ENCODE results near the gene STXBP6. TPM values are rescaled to one million over a fixed set of nuclear protein-coding genes. Genes with fewer than 3 reads are reported as not detected.

Gene STXBP6
- total RNA-seq, 1 donor from 2014 or later: 11.0 TPM

- Mint-ChIP-seq H3K27me3 (ENCODE audit: insufficient read depth, low read depth) (peaks cover 7% of the 10 kb centered on the region), H3K4me1 (peaks cover 15% of the 10 kb centered on the region), H3K9me3 (no peaks in the 10 kb centered on the region), H3K27ac (no peak overlapping the region), H3K4me3 (no peak overlapping the region), H3K36me3 (no peaks in the 10 kb centered on the region)
- H3K4me3 ChIP-seq: no peak overlapping the region
- no peak for TF ChIP-seq EZH2phosphoT487 (IDR thresholded peaks at IDR 0.05)
- TF ChIP-seq, protein P1, sequence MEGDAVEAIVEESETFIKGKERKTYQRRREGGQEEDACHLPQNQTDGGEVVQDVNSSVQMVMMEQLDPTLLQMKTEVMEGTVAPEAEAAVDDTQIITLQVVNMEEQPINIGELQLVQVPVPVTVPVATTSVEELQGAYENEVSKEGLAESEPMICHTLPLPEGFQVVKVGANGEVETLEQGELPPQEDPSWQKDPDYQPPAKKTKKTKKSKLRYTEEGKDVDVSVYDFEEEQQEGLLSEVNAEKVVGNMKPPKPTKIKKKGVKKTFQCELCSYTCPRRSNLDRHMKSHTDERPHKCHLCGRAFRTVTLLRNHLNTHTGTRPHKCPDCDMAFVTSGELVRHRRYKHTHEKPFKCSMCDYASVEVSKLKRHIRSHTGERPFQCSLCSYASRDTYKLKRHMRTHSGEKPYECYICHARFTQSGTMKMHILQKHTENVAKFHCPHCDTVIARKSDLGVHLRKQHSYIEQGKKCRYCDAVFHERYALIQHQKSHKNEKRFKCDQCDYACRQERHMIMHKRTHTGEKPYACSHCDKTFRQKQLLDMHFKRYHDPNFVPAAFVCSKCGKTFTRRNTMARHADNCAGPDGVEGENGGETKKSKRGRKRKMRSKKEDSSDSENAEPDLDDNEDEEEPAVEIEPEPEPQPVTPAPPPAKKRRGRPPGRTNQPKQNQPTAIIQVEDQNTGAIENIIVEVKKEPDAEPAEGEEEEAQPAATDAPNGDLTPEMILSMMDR (IDR thresholded peaks at IDR 0.05): no peak
- TF ChIP-seq EZH2 (IDR thresholded peaks at IDR 0.05): no peak
- H3F3A ChIP-seq (ENCODE audit: low read depth): peaks cover 6% of the 10 kb centered on the region
- no peaks in the 10 kb centered on the region for H4K20me1 ChIP-seq (ENCODE audit: low read depth)
- no peak for DNase-seq (ENCODE audit: low spot score)
- H3K36me3 ChIP-seq: no peaks in the 10 kb centered on the region
- no peak overlapping the region for H3K27ac ChIP-seq
- no peak overlapping the region for H3K9ac ChIP-seq
- H3K79me2 ChIP-seq (ENCODE audit: low read depth): no peaks in the 10 kb centered on the region
- no peaks in the 10 kb centered on the region for H3K9me3 ChIP-seq (ENCODE audit: low read depth)
- no peak overlapping the region for H2AFZ ChIP-seq (replicated peaks)
- H3K4me1 ChIP-seq: peaks cover 10% of the 10 kb centered on the region
- H3K4me2 ChIP-seq: no peak overlapping the region
- no peaks in the 10 kb centered on the region for H3K27me3 ChIP-seq
These were observed 95.8 kb downstream of the STXBP6 start for GRCh38 chr14:24954037-24954699.

- Mint-ChIP-seq H3K27me3 (ENCODE audit: insufficient read depth, low read depth) (peaks cover 7% of the 10 kb centered on the region), H3K27ac (no peak overlapping the region), H3K4me1 (peaks cover 15% of the 10 kb centered on the region), H3K9me3 (no peaks in the 10 kb centered on the region), H3K36me3 (no peaks in the 10 kb centered on the region), H3K4me3 (no peak overlapping the region)
- Histone ChIP-seq H3K4me1 (peaks cover 16% of the 10 kb centered on the region), H3K9me3 (ENCODE audit: low read depth) (no peaks in the 10 kb centered on the region), H3K79me2 (ENCODE audit: low read depth) (no peaks in the 10 kb centered on the region), H3K27me3 (no peaks in the 10 kb centered on the region), H2AFZ (replicated peaks) (peak overlapping the region; percentile 12), H3K27ac (no peak overlapping the region), H3K36me3 (no peaks in the 10 kb centered on the region), H3K9ac (no peak overlapping the region), H4K20me1 (ENCODE audit: low read depth) (no peaks in the 10 kb centered on the region), H3K4me3 (no peak overlapping the region), H3F3A (ENCODE audit: low read depth) (peaks cover 6% of the 10 kb centered on the region), H3K4me2 (no peak overlapping the region)
- peak; percentile 54 for DNase-seq (ENCODE audit: low spot score)
- no peak for TF ChIP-seq EZH2phosphoT487 (IDR thresholded peaks at IDR 0.05)
- TF ChIP-seq, protein P1 (IDR thresholded peaks at IDR 0.05): peak; percentile 45
These were observed 96.9 kb downstream of the STXBP6 start for GRCh38 chr14:24952851-24953666.

DNA sequence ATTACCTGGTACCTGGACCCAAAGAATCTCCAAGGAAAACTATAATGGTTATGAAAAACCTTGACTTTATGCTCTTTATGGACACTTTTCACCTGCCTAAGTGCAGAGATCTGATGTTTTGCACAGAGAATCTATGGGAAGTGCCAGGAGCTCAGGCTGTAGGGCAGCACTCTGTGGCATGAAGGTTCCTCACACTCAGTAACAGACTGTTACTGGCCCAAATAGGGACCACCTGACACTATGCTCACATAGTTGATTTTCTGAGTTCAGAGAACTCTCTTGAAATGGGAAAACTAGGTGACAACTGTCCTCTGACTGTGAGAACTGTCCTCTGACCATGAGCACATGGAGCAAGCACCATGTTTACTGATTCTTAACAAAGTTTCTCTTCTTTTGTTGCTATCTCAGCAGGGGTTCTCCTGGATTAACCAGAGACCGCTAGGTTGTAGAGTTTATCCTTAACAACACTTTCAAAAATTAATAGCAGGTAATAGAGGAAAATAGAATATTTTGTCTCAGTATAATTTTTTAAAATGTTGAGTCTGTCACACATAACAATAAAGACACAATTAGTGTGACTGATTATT, 101.6 kb downstream of the STXBP6 start:
- Histone ChIP-seq H3K4me3 (no peak overlapping the region), H3F3A (ENCODE audit: low read depth) (no peaks in the 10 kb centered on the region), H3K27me3 (no peaks in the 10 kb centered on the region), H4K20me1 (ENCODE audit: low read depth) (no peaks in the 10 kb centered on the region), H3K79me2 (ENCODE audit: low read depth) (no peaks in the 10 kb centered on the region), H3K27ac (no peak overlapping the region), H3K4me2 (no peak overlapping the region), H3K4me1 (peaks cover 7% of the 10 kb centered on the region), H2AFZ (replicated peaks) (no peak overlapping the region), H3K9ac (no peak overlapping the region), H3K9me3 (ENCODE audit: low read depth) (no peaks in the 10 kb centered on the region), H3K36me3 (no peaks in the 10 kb centered on the region)
- no peak for TF ChIP-seq EZH2 (IDR thresholded peaks at IDR 0.05)
- no peak for TF ChIP-seq EZH2phosphoT487 (IDR thresholded peaks at IDR 0.05)
- TF ChIP-seq, protein P1 (IDR thresholded peaks at IDR 0.05): no peak
- H3K36me3 Mint-ChIP-seq: no peaks in the 10 kb centered on the region
- H3K4me3 Mint-ChIP-seq: no peak overlapping the region
- H3K9me3 Mint-ChIP-seq: no peaks in the 10 kb centered on the region
- no peak overlapping the region for H3K27ac Mint-ChIP-seq
- DNase-seq (ENCODE audit: low spot score): peak; percentile 72
- H3K4me1 Mint-ChIP-seq: peaks cover 7% of the 10 kb centered on the region
- H3K27me3 Mint-ChIP-seq (ENCODE audit: insufficient read depth, low read depth): no peaks in the 10 kb centered on the region

All from neural progenitor cell (in vitro differentiated cells).